K562 (cell line): ENCODE measurements around the gene CBLL1. TPM values are rescaled to one million over a fixed set of nuclear protein-coding genes. Genes with fewer than 3 reads are reported as not detected.

ENCODE experiments used
- CBX8 ChIP-seq: fragments of 200-600 bp; sonication (generic); IDR thresholded peaks from 2 replicates; pipeline ENCODE4 v1.6.1; 2012; ENCODE audit warnings: borderline replicate concordance, mixed run types, low read depth, mild to moderate bottlenecking, moderate library complexity, mixed read lengths, low read length, control low read depth, inconsistent platforms; ENCODE audit not compliant: poor library complexity, severe bottlenecking; ENCODE audit errors: extremely low read depth
- CSDE1 ChIP-seq, 2 experiments: fragments of 450-650 bp; IDR thresholded peaks; 2 replicates each; pipeline ENCODE4 v1.6.1; 2016; ENCODE audit warnings: mild to moderate bottlenecking in 1 of 2
- E2F5 ChIP-seq: sonication (generic); formaldehyde crosslinking; IDR thresholded peaks from 2 replicates; pipeline ENCODE4 v1.8.0; 2022; ENCODE audit warnings: mild to moderate bottlenecking, missing genetic modification reagents
- ETS1 ChIP-seq: conservative IDR thresholded peaks from 2 replicates; pipeline ENCODE4 v1.6.1; 2011; ENCODE audit warnings: low read depth, mild to moderate bottlenecking, low read length; ENCODE audit not compliant: control insufficient read depth
- HIVEP1 ChIP-seq: fragments of 250-450 bp; sonication (Bioruptor Pico); IDR thresholded peaks from 2 replicates; pipeline ENCODE4 v1.4.0; 2020; ENCODE audit warnings: mild to moderate bottlenecking
- HNRNPH1 ChIP-seq: fragments of 200-400 bp; formaldehyde crosslinking; optimal IDR thresholded peaks from 2 replicates; pipeline ENCODE3; 2017; ENCODE audit warnings: low read depth, mild to moderate bottlenecking, low read length, moderate library complexity
- NR4A1 ChIP-seq, 2 experiments: fragments of 250-450 bp in 1 of 2; fragments of 450-650 bp in 1 of 2; sonication (Bioruptor Pico) in 1 of 2; IDR thresholded peaks; 2 replicates each; pipeline versions ENCODE4 v1.4.0 to v1.6.1; 2016 to 2020; ENCODE audit warnings: mild to moderate bottlenecking in 2 of 2, missing compliant biosample characterization in 1 of 2, missing genetic modification characterization in 1 of 2, moderate library complexity in 1 of 2
- RBBP5 ChIP-seq: fragments of 200-600 bp; sonication (generic); IDR thresholded peaks from 2 replicates; pipeline ENCODE4 v1.6.1; 2012; ENCODE audit warnings: borderline replicate concordance, mild to moderate bottlenecking, low read length, control low read depth, inconsistent platforms; ENCODE audit not compliant: insufficient read depth, poor library complexity, severe bottlenecking
- RNF2 ChIP-seq: sonication (generic); IDR thresholded peaks from 2 replicates; pipeline ENCODE4 v1.6.1; 2016
- SAFB2 ChIP-seq: fragments of 200-400 bp; formaldehyde crosslinking; IDR thresholded peaks from 2 replicates; pipeline ENCODE4 v1.6.1; 2018; ENCODE audit warnings: borderline replicate concordance, low read length, low read depth, moderate library complexity; ENCODE audit not compliant: severe bottlenecking
- SMC3 ChIP-seq: conservative IDR thresholded peaks from 2 replicates; pipeline ENCODE4 v1.6.1; 2011; ENCODE audit warnings: low read depth, low read length, improper control_type of control experiment; ENCODE audit not compliant: insufficient read depth
- TCF7 ChIP-seq: sonication (generic); IDR thresholded peaks from 2 replicates; pipeline ENCODE4 v1.6.1; 2016; ENCODE audit warnings: antibody characterized with exemption, borderline replicate concordance
- YBX1 ChIP-seq: fragments of 450-650 bp; IDR thresholded peaks from 2 replicates; pipeline ENCODE4 v1.7.1; 2016; ENCODE audit warnings: mild to moderate bottlenecking
- ZBTB34 ChIP-seq: fragments of 250-450 bp; sonication (Bioruptor Pico); IDR thresholded peaks from 2 replicates; pipeline ENCODE4 v1.8.0; 2021; ENCODE audit warnings: mild to moderate bottlenecking, moderate library complexity
- ZFP91 ChIP-seq: sonication (generic); formaldehyde crosslinking; IDR thresholded peaks from 2 replicates; pipeline ENCODE4 v1.8.0; 2022; ENCODE audit warnings: mild to moderate bottlenecking, missing genetic modification reagents
- ZFX ChIP-seq: sonication (generic); formaldehyde crosslinking; IDR thresholded peaks from 2 replicates; pipeline ENCODE4 v1.8.0; 2022; ENCODE audit warnings: mild to moderate bottlenecking, missing genetic modification reagents, moderate library complexity
- ZNF133 ChIP-seq: fragments of 250-450 bp; sonication (Bioruptor Pico); IDR thresholded peaks from 2 replicates; pipeline ENCODE4 v1.4.0; 2020; ENCODE audit warnings: mild to moderate bottlenecking
- ZNF224 ChIP-seq: sonication (generic); formaldehyde crosslinking; IDR thresholded peaks from 2 replicates; pipeline ENCODE4 v1.8.0; 2022; ENCODE audit warnings: mild to moderate bottlenecking, missing genetic modification reagents
- ZNF23 ChIP-seq: fragments of 250-450 bp; sonication (Bioruptor Pico); IDR thresholded peaks from 2 replicates; pipeline ENCODE4 v1.4.0; 2020; ENCODE audit warnings: mild to moderate bottlenecking
- ZNF408 ChIP-seq: fragments of 250-450 bp; sonication (Bioruptor Pico); IDR thresholded peaks from 2 replicates; pipeline ENCODE4 v1.4.0; 2020; ENCODE audit warnings: low read depth, mild to moderate bottlenecking, moderate library complexity
- ZNF639 ChIP-seq, 2 experiments: fragments of 200-800 bp in 1 of 2; sonication (Bioruptor generic) in 1 of 2; sonication (generic) in 1 of 2; formaldehyde crosslinking in 1 of 2; IDR thresholded peaks in 1 of 2; conservative IDR thresholded peaks in 1 of 2; 2 replicates each; pipeline versions ENCODE4 v1.5.0 to v1.6.1; 2016 to 2020; ENCODE audit warnings: missing compliant biosample characterization in 1 of 2, missing genetic modification characterization in 1 of 2, missing genetic modification reagents in 1 of 2
- polyA plus RNA-seq, 8 experiments: library from polyadenylated mRNA; depleted of rRNA in 4 of 8; stranded (reverse) in 5 of 8; unstranded in 3 of 8; fragments of >200 nt; fragmentation: Nextera tagmentation in 2 of 8; fragmentation: Illumina TruSeq in 1 of 8; extraction: Ambion mirVana in 2 of 8; extraction: Trizol in 1 of 8; gene quantifications; 2 replicates each; pipeline versions ENCODE4 v1.2.1 to v1.2.3, GENCODE V29; 2011 to 2014; ENCODE audit warnings: inconsistent platforms in 1 of 8, missing spikeins in 1 of 8
- total RNA-seq, 7 experiments: library from RNA; depleted of rRNA in 6 of 7; stranded (reverse); fragments of >200 nt in 6 of 7; fragmentation: Illumina TruSeq in 2 of 7; extraction: Trizol in 2 of 7; gene quantifications; 2 replicates each; pipeline versions ENCODE4 v1.2.1 to v1.2.3, GENCODE V29; 2011 to 2021; ENCODE audit warnings: low replicate concordance in 1 of 7

The CBLL1 gene
- total and polyA plus RNA-seq, 9 of the 15 experiments (the other 6 are each of a cell fraction or from before 2014, with no cell fraction given), result 14.7 to 67.9 (median 35.4) TPM

GRCh38 chr7:107744345-107744750, 406 bp downstream of the CBLL1 start (continued):
- TF ChIP-seq CBX8, result no peak
- TF ChIP-seq ZNF133 (CRISPR knock-in tag), result no peak
- 0 out of 2 replicates have a peak, but pooled peaks have one; percentile 38 for TF ChIP-seq ZNF224
- TF ChIP-seq ETS1, result no peak; the same call in 1 of the 2 replicates
- no peak for TF ChIP-seq HIVEP1 (CRISPR knock-in tag)
- peak; percentile 85 for TF ChIP-seq NR4A1 (CRISPR knock-in tag; IDR thresholded peaks at IDR 0.05)
- no peak for TF ChIP-seq NR4A1 (tag; IDR thresholded peaks at IDR 0.05)
- no peak for TF ChIP-seq ZBTB34 (CRISPR knock-in tag)
- TF ChIP-seq ZNF408, result 0 out of 2 replicates have a peak, but pooled peaks have one; percentile 13
- TF ChIP-seq ZFX, result 0 out of 2 replicates have a peak, but pooled peaks have one; percentile 25
- TF ChIP-seq SMC3, result no peak
- no peak for TF ChIP-seq SAFB2
- TF ChIP-seq RNF2, result peak; percentile 37; the same call in 1 of the 2 replicates
- TF ChIP-seq YBX1, result no peak
- TF ChIP-seq TCF7, result no peak
- TF ChIP-seq HNRNPH1, result no peak
- no peak for TF ChIP-seq E2F5 (CRISPR knock-in tag)
- no peak for TF ChIP-seq CSDE1 (IDR thresholded peaks at IDR 0.05)
- TF ChIP-seq ZNF23, result no peak; the same call in 1 of the 2 replicates
- TF ChIP-seq RBBP5, result peak; percentile 72
- TF ChIP-seq ZFP91, result no peak
- TF ChIP-seq ZNF639 (CRISPR knock-in tag; conservative IDR thresholded peaks at IDR 0.05 in 1 of 2, IDR thresholded peaks at IDR 0.05 in 1 of 2), result no peak
